PC-3 (cell line): ENCODE data around the gene AIFM3. TPM values are rescaled to one million over a fixed set of nuclear protein-coding genes. Genes with fewer than 3 reads are reported as not detected.
"Not testable (repeated sequence)": the region's sequence is repeated elsewhere in the genome, so short reads cannot be mapped to it uniquely, and the experiment has no call there.

Source experiments
- ATAC-seq: fragments of 200-7000 bp; cut with Tn5 transposase; 2 replicates; pipeline ENCODE4 v1.9.1; 2020; ENCODE audit warnings: mild to moderate bottlenecking, moderate library complexity
- BruUV-seq: library from RNA; stranded (reverse); fragments of 400-500 nt; replicated peaks from 2 replicates; lab custom pipeline; 2021; lab: Mats Ljungman, UMichigan
- CTCF ChIA-PET: fragments of 300-600 bp; sonication (Branson Sonifier 250); formaldehyde crosslinking; loops from one replicate; lab custom pipeline; 2022; ENCODE audit warnings: antibody characterized with exemption; lab: Charles Lee
- POLR2A ChIA-PET: fragments of 300-600 bp; sonication (Branson Sonifier 250); formaldehyde crosslinking; loops from one replicate; lab custom pipeline; 2022; ENCODE audit warnings: antibody characterized with exemption; ENCODE audit not compliant: unreplicated experiment; lab: Charles Lee
- DNase-seq: peaks from one replicate; pipeline ENCODE4 v3.0.0-alpha.2; 2015
- H2AFZ ChIP-seq: fragments of 300-600 bp; sonication (generic); 2 replicates; pipeline ENCODE4 v1.6.0; 2016; ENCODE audit warnings: antibody characterized with exemption, low read length
- H3F3A ChIP-seq: fragments of 300-600 bp; sonication (generic); one replicate; pipeline ENCODE4 v1.6.0; 2017; ENCODE audit warnings: antibody characterized with exemption, low read length, control low read depth, mild to moderate bottlenecking; ENCODE audit not compliant: unreplicated experiment
- H3K27ac ChIP-seq: fragments of 300-600 bp; sonication (generic); 2 replicates; pipeline ENCODE4 v1.5.1; 2016; ENCODE audit warnings: mild to moderate bottlenecking, low read length
- H3K27me3 ChIP-seq: fragments of 300-600 bp; sonication (generic); 2 replicates; pipeline ENCODE4 v1.6.1; 2016; ENCODE audit warnings: low read length, mixed read lengths
- H3K36me3 ChIP-seq: fragments of 300-600 bp; sonication (generic); 2 replicates; pipeline ENCODE4 v1.6.1; 2016; ENCODE audit warnings: low read depth, mixed run types, low read length, mixed read lengths
- H3K4me1 ChIP-seq: fragments of 300-600 bp; sonication (generic); 2 replicates; pipeline ENCODE4 v1.5.1; 2016; ENCODE audit warnings: low read length; ENCODE audit not compliant: insufficient read depth
- H3K4me2 ChIP-seq: fragments of 300-600 bp; sonication (generic); 2 replicates; pipeline ENCODE4 v1.6.0; 2016; ENCODE audit warnings: low read length
- H3K4me3 ChIP-seq: fragments of 300-600 bp; sonication (generic); 2 replicates; pipeline ENCODE4 v1.5.1; 2016; ENCODE audit warnings: mild to moderate bottlenecking, low read length, mixed read lengths
- H3K79me2 ChIP-seq: fragments of 300-600 bp; sonication (generic); 2 replicates; pipeline ENCODE4 v1.6.1; 2017; ENCODE audit warnings: low read length, mixed read lengths
- H3K9ac ChIP-seq: fragments of 300-600 bp; sonication (generic); 2 replicates; pipeline ENCODE4 v1.6.0; 2016; ENCODE audit warnings: mild to moderate bottlenecking, low read length
- H3K9me2 ChIP-seq: fragments of 300-600 bp; sonication (generic); replicated peaks from 2 replicates; pipeline ENCODE4 v1.6.1; 2016; ENCODE audit warnings: mixed run types, low read length, mixed read lengths
- H3K9me3 ChIP-seq: fragments of 300-600 bp; sonication (generic); 2 replicates; pipeline ENCODE4 v1.6.1; 2016; ENCODE audit warnings: low read length, mixed read lengths
- H4K20me1 ChIP-seq: fragments of 300-600 bp; sonication (generic); 2 replicates; pipeline ENCODE4 v1.6.1; 2016; ENCODE audit warnings: low read length, mixed read lengths
- EZH2 ChIP-seq: fragments of 300-600 bp; sonication (generic); IDR thresholded peaks from one replicate; pipeline ENCODE4 v1.6.1; 2017; ENCODE audit warnings: antibody characterized with exemption, mild to moderate bottlenecking, low read length; ENCODE audit not compliant: unreplicated experiment
- EZH2phosphoT487 ChIP-seq: fragments of 300-600 bp; sonication (generic); IDR thresholded peaks from 2 replicates; pipeline ENCODE4 v1.6.1; 2018; ENCODE audit warnings: mild to moderate bottlenecking, antibody characterized with exemption, low read length, borderline replicate concordance
- intact Hi-C: fragments of 100-400 bp; cut with micrococcal nuclease; formaldehyde crosslinking; loops from 2 replicates; pipeline ENCODE4 v1.9.0; 2023
- total RNA-seq: library from RNA; depleted of rRNA; stranded (reverse); fragments of >200 nt; gene quantifications from 2 replicates; pipeline ENCODE4 v1.2.3, GENCODE V29; 2014
- TF ChIP-seq, protein P1 (sequence below): fragments of 300-600 bp; sonication (generic); conservative IDR thresholded peaks from 2 replicates; pipeline ENCODE4 v1.5.1; 2017; ENCODE audit warnings: antibody characterized with exemption, low read depth, mild to moderate bottlenecking, low read length

The AIFM3 gene
- total RNA-seq, 1 experiment from 2014 or later, result 1.5 TPM

DNA sequence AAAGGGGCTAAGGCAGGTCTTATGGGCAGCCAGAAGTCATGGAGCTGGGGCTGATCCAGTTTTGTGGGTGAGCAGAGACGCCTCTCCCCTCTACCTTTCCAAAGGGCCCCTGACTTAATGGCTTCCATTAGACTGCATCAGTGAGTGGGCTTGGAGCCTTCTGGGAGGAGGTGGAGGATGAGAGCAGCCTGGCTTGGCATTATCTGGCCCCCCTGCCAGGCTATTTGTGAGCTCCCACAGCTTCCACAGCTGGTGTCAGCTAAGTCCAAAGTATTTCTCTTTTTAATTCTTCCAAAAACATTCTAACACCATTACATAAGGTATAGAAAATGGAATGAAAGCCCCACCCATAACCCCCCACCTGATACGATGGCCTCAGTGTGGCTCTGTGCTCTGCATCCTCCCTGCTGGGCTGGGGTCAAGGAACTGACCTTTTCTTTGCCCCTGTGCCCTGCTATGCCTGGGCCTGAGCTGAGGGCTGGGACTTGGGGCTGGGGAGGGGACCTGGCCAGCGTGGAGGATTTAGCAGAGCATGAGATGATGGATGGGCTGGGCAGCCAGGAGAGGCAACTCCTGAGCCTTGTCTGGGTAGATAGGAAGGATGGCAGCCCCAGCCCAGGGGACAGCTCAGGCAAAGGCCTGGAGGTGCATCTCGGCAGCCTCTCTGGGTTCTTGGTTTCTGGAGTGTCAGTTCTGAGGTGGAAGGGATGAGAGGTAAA is 4.0 kb downstream of the AIFM3 start:
- no peaks in the 10 kb centered on the region for H3K9me2 ChIP-seq
- ATAC-seq (no peak), DNase-seq (no peak)
- H4K20me1 ChIP-seq, result no peaks in the 10 kb centered on the region
- no peaks in the 10 kb centered on the region for H3F3A ChIP-seq
- no peak overlapping the region for H3K4me3 ChIP-seq
- H3K27me3 ChIP-seq, result no peaks in the 10 kb centered on the region
- H3K4me1 ChIP-seq, result no peaks in the 10 kb centered on the region
- TF ChIP-seq EZH2phosphoT487 (no peak), EZH2 (no peak)
- TF ChIP-seq, protein P1, sequence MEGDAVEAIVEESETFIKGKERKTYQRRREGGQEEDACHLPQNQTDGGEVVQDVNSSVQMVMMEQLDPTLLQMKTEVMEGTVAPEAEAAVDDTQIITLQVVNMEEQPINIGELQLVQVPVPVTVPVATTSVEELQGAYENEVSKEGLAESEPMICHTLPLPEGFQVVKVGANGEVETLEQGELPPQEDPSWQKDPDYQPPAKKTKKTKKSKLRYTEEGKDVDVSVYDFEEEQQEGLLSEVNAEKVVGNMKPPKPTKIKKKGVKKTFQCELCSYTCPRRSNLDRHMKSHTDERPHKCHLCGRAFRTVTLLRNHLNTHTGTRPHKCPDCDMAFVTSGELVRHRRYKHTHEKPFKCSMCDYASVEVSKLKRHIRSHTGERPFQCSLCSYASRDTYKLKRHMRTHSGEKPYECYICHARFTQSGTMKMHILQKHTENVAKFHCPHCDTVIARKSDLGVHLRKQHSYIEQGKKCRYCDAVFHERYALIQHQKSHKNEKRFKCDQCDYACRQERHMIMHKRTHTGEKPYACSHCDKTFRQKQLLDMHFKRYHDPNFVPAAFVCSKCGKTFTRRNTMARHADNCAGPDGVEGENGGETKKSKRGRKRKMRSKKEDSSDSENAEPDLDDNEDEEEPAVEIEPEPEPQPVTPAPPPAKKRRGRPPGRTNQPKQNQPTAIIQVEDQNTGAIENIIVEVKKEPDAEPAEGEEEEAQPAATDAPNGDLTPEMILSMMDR, result no peak
- H3K27ac ChIP-seq, result no peak overlapping the region
- POLR2A ChIA-PET, result no interaction called here
- no TSS peak for BruUV-seq
- intact Hi-C loops, result no loop called here
- no peaks in the 10 kb centered on the region for H3K79me2 ChIP-seq
- no peak overlapping the region for H3K4me2 ChIP-seq
- H3K9me3 ChIP-seq, result no peaks in the 10 kb centered on the region
- no peaks in the 10 kb centered on the region for H3K36me3 ChIP-seq
- no peak overlapping the region for H3K9ac ChIP-seq
- CTCF ChIA-PET, result no interaction called here
- no peak overlapping the region for H2AFZ ChIP-seq

DNA sequence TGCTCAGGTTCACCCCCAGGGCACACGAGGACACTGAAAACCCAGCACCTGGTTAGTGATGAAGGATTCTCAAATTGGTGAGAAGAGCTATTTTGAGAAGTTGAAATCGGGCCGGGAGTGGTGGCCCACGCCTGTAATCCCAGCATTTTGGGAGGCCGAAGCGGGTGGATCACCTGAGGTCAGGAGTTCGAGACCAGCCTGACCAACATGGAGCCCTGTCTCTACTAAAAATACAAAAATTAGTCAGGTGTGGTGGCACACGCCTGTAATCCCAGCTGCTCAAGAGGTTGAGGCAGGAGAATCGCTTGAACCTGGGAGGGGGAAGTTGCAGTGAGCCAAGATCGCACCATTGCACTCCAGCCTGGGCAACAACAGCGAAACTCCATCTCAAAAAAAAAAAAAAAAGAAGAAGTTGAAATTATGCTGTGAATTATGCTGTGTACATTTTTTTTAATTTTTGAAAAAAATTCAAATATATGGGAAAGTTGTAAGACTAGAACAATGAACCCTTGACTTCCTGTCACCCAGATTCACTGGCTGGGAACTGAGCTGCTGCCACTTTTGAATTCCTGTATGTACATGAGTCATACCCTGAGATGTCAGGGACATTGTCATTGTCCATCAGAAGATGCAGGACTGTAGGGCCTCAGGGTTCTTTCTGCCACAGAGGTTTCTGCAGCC is 5.1 kb downstream of the AIFM3 start:
- H3K27ac ChIP-seq, H3K79me2 ChIP-seq, H3K36me3 ChIP-seq, H3K27me3 ChIP-seq, intact Hi-C loops, CTCF ChIA-PET, H2AFZ ChIP-seq, H3K9me2 ChIP-seq, H3K4me3 ChIP-seq, H4K20me1 ChIP-seq, H3F3A ChIP-seq, H3K4me2 ChIP-seq, POLR2A ChIA-PET, H3K4me1 ChIP-seq, H3K9ac ChIP-seq, H3K9me3 ChIP-seq, BruUV-seq: not testable (repeated sequence)
- DNase-seq (peak; percentile 42), ATAC-seq (peak; percentile 70)

DNA sequence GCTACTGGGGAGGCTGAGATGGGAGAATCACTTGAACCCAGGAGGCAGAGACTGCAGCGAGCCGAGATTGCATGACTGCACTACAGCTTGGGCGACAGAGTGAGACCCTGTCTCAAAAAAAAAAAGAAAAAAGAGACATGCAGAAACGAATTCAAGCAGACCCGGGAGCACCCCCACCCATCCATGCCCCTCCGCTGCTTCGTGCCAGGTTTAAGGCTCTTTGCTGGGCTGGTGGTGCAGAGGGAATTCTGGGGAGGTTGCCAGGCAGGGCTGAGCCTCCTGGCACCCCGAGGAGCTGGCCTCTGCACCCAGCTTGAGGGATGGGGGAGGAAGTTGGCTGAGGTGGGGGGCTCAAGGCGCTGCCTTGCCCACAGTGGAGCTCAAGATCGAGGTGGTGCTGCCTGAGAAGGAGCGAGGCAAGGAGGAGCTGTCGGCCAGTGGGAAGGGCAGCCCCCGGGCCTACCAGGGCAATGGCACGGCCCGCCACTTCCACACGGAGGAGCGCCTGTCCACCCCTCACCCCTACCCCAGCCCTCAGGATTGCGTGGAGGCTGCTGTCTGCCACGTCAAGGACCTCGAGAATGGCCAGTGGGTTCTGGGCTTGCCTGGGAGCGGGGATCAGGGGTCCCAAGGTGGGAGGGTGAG is 6.0 kb downstream of the AIFM3 start:
- Histone ChIP-seq H3K27me3 (no peaks in the 10 kb centered on the region), H3K4me1 (no peaks in the 10 kb centered on the region), H3K79me2 (no peaks in the 10 kb centered on the region), H3K4me3 (no peak overlapping the region), H4K20me1 (no peaks in the 10 kb centered on the region), H3F3A (no peaks in the 10 kb centered on the region), H3K9me3 (no peaks in the 10 kb centered on the region), H3K9me2 (no peaks in the 10 kb centered on the region), H3K36me3 (no peaks in the 10 kb centered on the region), H2AFZ (no peak overlapping the region), H3K4me2 (no peak overlapping the region), H3K9ac (no peak overlapping the region), H3K27ac (no peak overlapping the region)
- no TSS peak for BruUV-seq
- DNase-seq (no peak), ATAC-seq (no peak)
- TF ChIP-seq EZH2 (no peak), EZH2phosphoT487 (no peak)
- TF ChIP-seq, protein P1, result no peak
- CTCF ChIA-PET, result no interaction called here
- intact Hi-C loops, result no loop called here
- POLR2A ChIA-PET, result no interaction called here
